Mesenteric fat pad (tissue), 1 donor: ENCODE measurements around the gene ABCB9. TPM values are rescaled to one million over a fixed set of nuclear protein-coding genes. Genes with fewer than 3 reads are reported as not detected.
"Not testable (repeated sequence)": the region's sequence is repeated elsewhere in the genome, so short reads cannot be mapped to it uniquely, and the experiment has no call there.

Source experiments
- DNase-seq: peaks from one replicate; pipeline ENCODE4 v3.0.0-alpha.2; 2020; ENCODE audit warnings: low spot score
- total RNA-seq: library from RNA; stranded (reverse); fragmentation: NEBNext Ultra II Directional; extraction: Animal tissue kit (Norgen Biotek cat#: 25700); gene quantifications from one replicate; pipeline ENCODE4 v1.2.1, GENCODE V29; 2021
- donor health status: DM: yes; HTN: yes; CAD: no.

ABCB9 gene
- total RNA-seq, 1 donor from 2014 or later: 2.2 TPM

- no peak for DNase-seq
Measured at GRCh38 chr12:122902854-122903692, 63.2 kb downstream of the ABCB9 start.

- no peak for DNase-seq
Measured at GRCh38 chr12:122899887-122900286, 66.4 kb downstream of the ABCB9 start.

- DNase-seq: no peak
Measured at GRCh38 chr12:122896662-122897061, 69.6 kb downstream of the ABCB9 start.

GRCh38 chr12:122895704-122896636, 70.3 kb downstream of the ABCB9 start, which contains the start of gene VPS37B:
Gene VPS37B (minus strand): TSS chr12:122896124. CDS start chr12:122896062, 62 bp downstream.
- peak; percentile 97 for DNase-seq

- DNase-seq: no peak
Measured at GRCh38 chr12:122895320-122895703, 71.0 kb downstream of the ABCB9 start.

GRCh38 chr12:122894193-122895121, 71.8 kb downstream of the ABCB9 start:
- DNase-seq: no peak

GRCh38 chr12:122893208-122894153, 72.8 kb downstream of the ABCB9 start:
- DNase-seq: no peak

- DNase-seq: not testable (repeated sequence)
Measured at GRCh38 chr12:122892724-122893123, 73.5 kb downstream of the ABCB9 start.

GRCh38 chr12:122891661-122892525, 74.4 kb downstream of the ABCB9 start:
- DNase-seq: no peak

GRCh38 chr12:122889761-122890520, 76.3 kb downstream of the ABCB9 start:
- no peak for DNase-seq

GRCh38 chr12:122888232-122888752, 78.0 kb downstream of the ABCB9 start:
- DNase-seq: no peak

- no peak for DNase-seq
Measured at GRCh38 chr12:122887819-122888212, 78.4 kb downstream of the ABCB9 start.

- DNase-seq: no peak
Measured at GRCh38 chr12:122886851-122887818, 79.1 kb downstream of the ABCB9 start.

GRCh38 chr12:122886161-122886560, 80.1 kb downstream of the ABCB9 start:
- no peak for DNase-seq

GRCh38 chr12:122884860-122885259, 81.4 kb downstream of the ABCB9 start:
- no peak for DNase-seq

GRCh38 chr12:122884091-122884826, 82.0 kb downstream of the ABCB9 start:
- no peak for DNase-seq
